GM19438 (cell line): ENCODE results near the gene KLC4.
"Not testable (repeated sequence)": the region's sequence is repeated elsewhere in the genome, so short reads cannot be mapped to it uniquely, and the experiment has no call there.

Experiments
- ATAC-seq: cut with Tn5 transposase; IDR thresholded peaks from one replicate; pipeline ENCODE4 v1.9.1; 2021; ENCODE audit warnings: low read depth; ENCODE audit not compliant: unreplicated experiment

Gene KLC4

GRCh38 chr6:43035495-43036194 is 23.8 kb upstream of the KLC4 start:
- no peak for ATAC-seq

- ATAC-seq, result no peak
These were observed 22.7 kb upstream of the KLC4 start for GRCh38 chr6:43036712-43037111.

- ATAC-seq, result no peak
These were observed 22.2 kb upstream of the KLC4 start for GRCh38 chr6:43037197-43037596.

GRCh38 chr6:43037706-43038105 is 21.7 kb upstream of the KLC4 start:
- no peak for ATAC-seq

- no peak for ATAC-seq
These were observed 20.7 kb upstream of the KLC4 start for GRCh38 chr6:43038727-43039126.

- no peak for ATAC-seq
These were observed 18.7 kb upstream of the KLC4 start for GRCh38 chr6:43040542-43041257.

- ATAC-seq, result not testable (repeated sequence)
These were observed 18.0 kb upstream of the KLC4 start for GRCh38 chr6:43041475-43041874.

GRCh38 chr6:43043310-43043709 is 16.1 kb upstream of the KLC4 start:
- ATAC-seq, result no peak

GRCh38 chr6:43045371-43045930 is 14.0 kb upstream of the KLC4 start:
- no peak for ATAC-seq

- no peak for ATAC-seq
These were observed 11.4 kb upstream of the KLC4 start for GRCh38 chr6:43047998-43048397.

- ATAC-seq, result no peak
These were observed 8.4 kb upstream of the KLC4 start for GRCh38 chr6:43050981-43051380.

- ATAC-seq, result no peak
These were observed 7.1 kb upstream of the KLC4 start for GRCh38 chr6:43052225-43052841.

- ATAC-seq, result peak; percentile 34
These were observed 6.4 kb upstream of the KLC4 start for GRCh38 chr6:43052842-43053544.

GRCh38 chr6:43053545-43054205 is 5.8 kb upstream of the KLC4 start, which contains the start of gene CUL7:
TSS of gene CUL7 (minus strand) at chr6:43053851. CDS start at chr6:43052788, 1,063 bp downstream.
- peak; percentile 87 for ATAC-seq

- ATAC-seq, result no peak
These were observed 5.1 kb upstream of the KLC4 start for GRCh38 chr6:43054206-43054943.

GRCh38 chr6:43055966-43056365 is 3.5 kb upstream of the KLC4 start:
- no peak for ATAC-seq

GRCh38 chr6:43058531-43058930 is 900 bp upstream of the KLC4 start:
- no peak for ATAC-seq

- no peak for ATAC-seq
These were observed 763 bp downstream of the KLC4 start for GRCh38 chr6:43060034-43060754.
